Testis (tissue), 3 donors: ENCODE results near the gene TAS2R43. TPM values are rescaled to one million over a fixed set of nuclear protein-coding genes. Genes with fewer than 3 reads are reported as not detected.
"Not testable (repeated sequence)": the region's sequence is repeated elsewhere in the genome, so short reads cannot be mapped to it uniquely, and the experiment has no call there.

ENCODE experiments used
- DNase-seq: peaks from one replicate; pipeline ENCODE4 v3.0.0-alpha.2; 2019
- H3K27ac ChIP-seq, 2 donors: fragments of 200-600 bp; sonication (generic); one replicate each; pipeline ENCODE4 v1.5.1; 2019
- H3K27me3 ChIP-seq: fragments of 200-600 bp; sonication (generic); one replicate; pipeline ENCODE4 v1.5.1; 2019
- H3K36me3 ChIP-seq: fragments of 200-600 bp; sonication (generic); one replicate; pipeline ENCODE4 v1.5.1; 2017; ENCODE audit warnings: low read depth; ENCODE audit errors: missing control alignments
- H3K4me1 ChIP-seq: fragments of 200-600 bp; sonication (generic); one replicate; pipeline ENCODE4 v1.5.1; 2019
- H3K4me3 ChIP-seq, 2 donors: fragments of 200-600 bp; sonication (generic); one replicate each; pipeline ENCODE4 v1.5.1; 2017 to 2019
- H3K9me3 ChIP-seq: fragments of 200-600 bp; sonication (generic); one replicate; pipeline ENCODE4 v1.5.1; 2017
- CTCF ChIP-seq, 3 experiments: fragments of 450-650 bp in 2 of 3; fragments of 200-600 bp in 1 of 3; sonication (generic) in 1 of 3; IDR thresholded peaks; one replicate each; pipeline ENCODE4 v1.5.1; 2016 to 2019; ENCODE audit warnings: antibody characterized with exemption in 3 of 3, mild to moderate bottlenecking in 2 of 3, moderate library complexity in 1 of 3
- POLR2A ChIP-seq: fragments of 450-650 bp; IDR thresholded peaks from one replicate; pipeline ENCODE4 v1.6.1; 2017; ENCODE audit warnings: antibody characterized with exemption, mild to moderate bottlenecking, moderate library complexity
- WGBS, 2 donors: methylation state at CpG; one replicate each; pipeline ENCODE4 v1.1.5; 2018; 5-methylcytosine and 5-hydroxymethylcytosine counted together
- intact Hi-C: fragments of 100-400 bp; cut with DNase I; formaldehyde crosslinking; loops from one replicate; pipeline ENCODE4 v1.15.1; 2023; ENCODE audit warnings: low total_unique reads
- polyA plus RNA-seq: library from polyadenylated mRNA; stranded (reverse); fragments of 350-450 nt; fragmentation: Illumina TruSeq; extraction: RNeasy Lipid Tissue Mini Kit (QIAGEN cat#74804); gene quantifications from one replicate; pipeline ENCODE4 v1.2.3, GENCODE V29; 2014; ENCODE audit warnings: low read depth, low replicate concordance; ENCODE audit not compliant: insufficient read depth
- total RNA-seq, 2 donors: library from RNA; depleted of rRNA; stranded (reverse); fragments of >200 nt; gene quantifications; one replicate each; pipeline ENCODE4 v1.2.3, GENCODE V29; 2016

Gene TAS2R43
- total and polyA plus RNA-seq, 3 donors from 2014 or later, result 0.87 to 7.2 TPM; not detected in 1

- Histone ChIP-seq H3K27ac (no peak overlapping the region), H3K36me3 (no peaks in the 10 kb centered on the region), H3K4me1 (no peaks in the 10 kb centered on the region), H3K27me3 (no peaks in the 10 kb centered on the region), H3K9me3 (no peaks in the 10 kb centered on the region), H3K4me3 (no peak overlapping the region)
- no peak for DNase-seq
- intact Hi-C loops, result no loop called here
- TF ChIP-seq POLR2A, result no peak
- no peak for TF ChIP-seq CTCF (IDR thresholded peaks at IDR 0.05)
- 51 to 94% methylated on average over 2 of the region's 2 CpGs for WGBS, 2 donors
Observed at GRCh38 chr12:11130999-11131398, 38.9 kb upstream of the TAS2R43 start.

GRCh38 chr12:11130382-11130781 is 38.3 kb upstream of the TAS2R43 start:
- Histone ChIP-seq H3K27ac (no peak overlapping the region), H3K27me3 (no peaks in the 10 kb centered on the region), H3K36me3 (no peaks in the 10 kb centered on the region), H3K4me1 (no peaks in the 10 kb centered on the region), H3K9me3 (no peaks in the 10 kb centered on the region), H3K4me3 (no peak overlapping the region)
- intact Hi-C loops, result no loop called here
- no peak for DNase-seq
- 92 to 98% methylated on average over 3 of the region's 3 CpGs for WGBS, 2 donors
- TF ChIP-seq CTCF (IDR thresholded peaks at IDR 0.05), result no peak
- TF ChIP-seq POLR2A, result no peak

- H3K9me3 ChIP-seq, DNase-seq, H3K36me3 ChIP-seq, H3K4me3 ChIP-seq, intact Hi-C loops, H3K27ac ChIP-seq, H3K27me3 ChIP-seq, H3K4me1 ChIP-seq: not testable (repeated sequence)
- 93 to 94% methylated on average over 1 of the region's 1 CpG for WGBS, 2 donors
Observed at GRCh38 chr12:11114130-11114529, 22.0 kb upstream of the TAS2R43 start.

DNA sequence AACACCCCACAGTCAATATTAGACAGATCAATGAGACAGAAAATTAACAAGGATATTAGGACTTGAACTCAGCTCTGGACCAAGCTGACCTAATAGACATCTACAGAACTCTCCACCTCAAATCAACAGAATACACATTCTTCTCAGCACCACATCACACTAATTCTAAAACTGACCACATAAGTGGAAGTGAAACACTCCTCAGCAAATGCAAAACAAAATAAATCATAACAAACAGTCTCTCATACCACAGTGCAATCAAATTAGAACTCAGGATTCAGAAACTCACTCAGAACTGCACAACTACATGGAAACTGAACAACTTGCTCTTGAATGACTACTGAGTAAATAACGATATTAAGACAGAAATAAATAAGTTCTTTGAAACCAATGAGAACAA is 19.1 kb upstream of the TAS2R43 start:
- H3K27me3 ChIP-seq, H3K4me3 ChIP-seq, DNase-seq, H3K27ac ChIP-seq, intact Hi-C loops, H3K9me3 ChIP-seq, H3K4me1 ChIP-seq, H3K36me3 ChIP-seq: not testable (repeated sequence)
- WGBS, 2 donors, result 90 to 94% methylated on average over 1 of the region's 1 CpG

- intact Hi-C loops, result no loop called here
- H3K27ac ChIP-seq, result no peak overlapping the region
- H3K4me3 ChIP-seq, result no peak overlapping the region
- 86 to 100% methylated on average over 1 to 2 of the region's 2 CpGs for WGBS, 2 donors
- DNase-seq, result no peak
- H3K36me3 ChIP-seq, result no peaks in the 10 kb centered on the region
- no peaks in the 10 kb centered on the region for H3K4me1 ChIP-seq
- no peaks in the 10 kb centered on the region for H3K9me3 ChIP-seq
- TF ChIP-seq POLR2A, result no peak
- TF ChIP-seq CTCF (IDR thresholded peaks at IDR 0.05), result no peak
- no peaks in the 10 kb centered on the region for H3K27me3 ChIP-seq
Observed at GRCh38 chr12:11108862-11109261, 16.7 kb upstream of the TAS2R43 start.

GRCh38 chr12:11107719-11108118 is 15.6 kb upstream of the TAS2R43 start:
- TF ChIP-seq POLR2A (no peak), CTCF (IDR thresholded peaks at IDR 0.05) (no peak)
- H3K27me3 ChIP-seq, result no peaks in the 10 kb centered on the region
- no peaks in the 10 kb centered on the region for H3K9me3 ChIP-seq
- no peak overlapping the region for H3K27ac ChIP-seq
- no peaks in the 10 kb centered on the region for H3K36me3 ChIP-seq
- no peak for DNase-seq
- intact Hi-C loops, result no loop called here
- H3K4me1 ChIP-seq, result no peaks in the 10 kb centered on the region
- no peak overlapping the region for H3K4me3 ChIP-seq
- WGBS, 2 donors, result 87 to 93% methylated on average over 1 of the region's 1 CpG
